GM23248 (cell line): ENCODE data around the gene C5orf52. TPM values are rescaled to one million over a fixed set of nuclear protein-coding genes. Genes with fewer than 3 reads are reported as not detected.
"Not testable (repeated sequence)": the region's sequence is repeated elsewhere in the genome, so short reads cannot be mapped to it uniquely, and the experiment has no call there.

Experiments
- DNase-seq: peaks from one replicate; pipeline ENCODE4 v3.0.0-alpha.2; 2015
- H2AFZ ChIP-seq: fragments of 200-600 bp; sonication (generic); 2 replicates; pipeline ENCODE4 v1.6.1; 2016; ENCODE audit warnings: antibody characterized with exemption
- H3F3A ChIP-seq: fragments of 200-600 bp; sonication (generic); 2 replicates; pipeline ENCODE4 v1.6.1; 2016; ENCODE audit warnings: mild to moderate bottlenecking, antibody characterized with exemption, mixed run types; ENCODE audit not compliant: insufficient read depth
- H3K27ac ChIP-seq: fragments of 200-600 bp; sonication (generic); 2 replicates; pipeline ENCODE4 v1.5.1; 2016; ENCODE audit warnings: mild to moderate bottlenecking
- H3K27me3 ChIP-seq: fragments of 200-600 bp; sonication (generic); replicated peaks from 2 replicates; pipeline ENCODE4 v1.6.1; 2016; ENCODE audit warnings: mild to moderate bottlenecking; ENCODE audit not compliant: insufficient read depth
- H3K36me3 ChIP-seq: fragments of 200-600 bp; sonication (generic); 2 replicates; pipeline ENCODE4 v1.6.1; 2016; ENCODE audit warnings: low read depth, mild to moderate bottlenecking
- H3K4me1 ChIP-seq: fragments of 200-600 bp; sonication (generic); 2 replicates; pipeline ENCODE4 v1.6.1; 2016; ENCODE audit warnings: mild to moderate bottlenecking; ENCODE audit not compliant: insufficient read depth
- H3K4me2 ChIP-seq: fragments of 200-600 bp; sonication (generic); one replicate; pipeline ENCODE4 v1.6.1; 2016; ENCODE audit warnings: mild to moderate bottlenecking; ENCODE audit not compliant: unreplicated experiment
- H3K4me3 ChIP-seq: fragments of 200-600 bp; sonication (generic); 2 replicates; pipeline ENCODE4 v1.5.1; 2016; ENCODE audit warnings: mild to moderate bottlenecking
- H3K79me2 ChIP-seq: fragments of 200-600 bp; sonication (generic); 2 replicates; pipeline ENCODE4 v1.6.1; 2016; ENCODE audit warnings: mild to moderate bottlenecking; ENCODE audit not compliant: insufficient read depth
- H3K9ac ChIP-seq: fragments of 200-600 bp; sonication (generic); 2 replicates; pipeline ENCODE4 v1.6.1; 2016; ENCODE audit warnings: mild to moderate bottlenecking
- H3K9me2 ChIP-seq: fragments of 200-600 bp; sonication (generic); 2 replicates; pipeline ENCODE4 v1.6.1; 2016; ENCODE audit warnings: mixed run types, mild to moderate bottlenecking, moderate library complexity; ENCODE audit not compliant: insufficient read depth
- H3K9me3 ChIP-seq: fragments of 200-600 bp; sonication (generic); one replicate; pipeline ENCODE4 v1.6.1; 2017; ENCODE audit warnings: low read depth
- H4K20me1 ChIP-seq: fragments of 200-600 bp; sonication (generic); 2 replicates; pipeline ENCODE4 v1.6.0; 2016; ENCODE audit not compliant: insufficient read depth
- EZH2 ChIP-seq: fragments of 200-600 bp; sonication (generic); IDR thresholded peaks from 2 replicates; pipeline ENCODE4 v1.6.1; 2018; ENCODE audit warnings: antibody characterized with exemption, mild to moderate bottlenecking; ENCODE audit not compliant: insufficient read depth, poor library complexity, severe bottlenecking
- EZH2phosphoT487 ChIP-seq: fragments of 200-600 bp; sonication (generic); IDR thresholded peaks from 2 replicates; pipeline ENCODE4 v1.6.1; 2018; ENCODE audit warnings: antibody characterized with exemption, moderate library complexity, mild to moderate bottlenecking, low read depth; ENCODE audit not compliant: insufficient read depth
- whole genome bisulfite sequencing, 2 experiments: methylation state at CpG; one replicate each; pipeline ENCODE4 v1.1.6; 2015 to 2017; ENCODE audit warnings: low lambda C conversion rate in 2 of 2, low coverage in 1 of 2; ENCODE audit errors: missing lambda C conversion rate in 2 of 2; 5-methylcytosine and 5-hydroxymethylcytosine counted together
- in situ Hi-C: fragments of 300-500 bp; cut with MboI; formaldehyde crosslinking; loops from 2 replicates; pipeline ENCODE4 v1.15.0; 2020
- polyA plus RNA-seq: library from polyadenylated mRNA; unstranded; fragments of >200 nt; fragmentation: Nextera tagmentation; extraction: Ambion mirVana; gene quantifications from 2 replicates; pipeline ENCODE4 v1.2.1, GENCODE V29; 2016
- total RNA-seq: library from RNA; depleted of rRNA; stranded (reverse); fragments of >200 nt; shearing (Covaris generic); gene quantifications from 2 replicates; pipeline ENCODE4 v1.2.3, GENCODE V29; 2014; rRNA removed

Gene C5orf52
- total and polyA plus RNA-seq, 2 experiments from 2014 or later, result not detected

DNA sequence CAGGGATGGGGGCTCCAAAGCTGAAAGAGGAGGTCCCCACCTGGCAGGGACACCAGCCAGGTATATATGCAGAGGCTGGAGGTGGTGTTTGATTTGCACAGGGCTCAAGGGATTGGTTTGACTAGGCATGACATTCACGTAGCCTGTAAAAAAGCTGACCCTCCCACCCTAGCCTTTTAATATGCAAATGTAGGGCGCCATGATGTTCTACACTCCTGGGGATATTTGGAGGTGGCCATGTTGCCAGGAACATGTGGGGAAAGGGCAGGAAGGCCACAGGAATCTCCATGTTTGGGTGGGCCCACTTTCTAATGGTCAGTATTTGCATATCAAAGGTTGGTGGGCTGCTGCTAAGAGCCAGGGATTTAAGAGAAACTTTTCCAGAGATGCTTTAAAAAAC is 47.9 kb downstream of the C5orf52 start:
- no peak overlapping the region for H3K27ac ChIP-seq
- TF ChIP-seq EZH2, result no peak
- TF ChIP-seq EZH2phosphoT487, result no peak
- no peaks in the 10 kb centered on the region for H3K9me3 ChIP-seq
- H4K20me1 ChIP-seq, result no peaks in the 10 kb centered on the region
- DNase-seq, result no peak
- H3F3A ChIP-seq, result no peaks in the 10 kb centered on the region
- no peak overlapping the region for H2AFZ ChIP-seq
- 89 to 96% methylated on average over 2 of the region's 2 CpGs for WGBS, 2 experiments
- peaks cover 13% of the 10 kb centered on the region for H3K4me1 ChIP-seq
- in situ Hi-C loops, result loop anchor here (25.0 kb wide), 1 partner anchor 232 kb away; no protein-coding TSS in a partner anchor
- no peaks in the 10 kb centered on the region for H3K9me2 ChIP-seq
- no peaks in the 10 kb centered on the region for H3K36me3 ChIP-seq
- H3K9ac ChIP-seq, result no peak overlapping the region
- no peaks in the 10 kb centered on the region for H3K27me3 ChIP-seq
- no peak overlapping the region for H3K4me2 ChIP-seq
- no peak overlapping the region for H3K4me3 ChIP-seq
- H3K79me2 ChIP-seq, result no peaks in the 10 kb centered on the region

DNA sequence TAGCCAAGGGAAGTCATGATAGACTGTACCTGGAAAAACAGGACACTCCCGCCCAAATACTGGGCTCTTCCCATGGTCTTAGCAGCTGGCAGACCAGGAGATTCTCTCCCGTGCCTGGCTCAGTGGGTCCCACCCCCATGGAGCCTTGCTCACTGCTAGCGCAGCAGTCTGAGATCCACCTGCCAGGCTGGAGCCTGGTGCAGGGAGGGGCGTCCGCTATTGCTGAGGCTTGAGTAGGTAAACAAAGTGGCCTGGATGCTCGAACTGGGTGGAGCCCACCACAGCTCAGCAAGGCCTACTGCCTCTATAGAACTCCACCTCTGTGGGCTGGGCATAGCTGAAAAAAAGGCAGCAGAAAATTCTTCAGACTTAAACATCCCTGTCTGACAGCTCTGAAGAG is 49.8 kb downstream of the C5orf52 start:
- no peak overlapping the region for H3K9ac ChIP-seq
- H3K27ac ChIP-seq, result no peak overlapping the region
- no peaks in the 10 kb centered on the region for H3K9me2 ChIP-seq
- no peaks in the 10 kb centered on the region for H3K9me3 ChIP-seq
- WGBS, 2 experiments, result 77 to 80% methylated on average over 6 of the region's 6 CpGs
- in situ Hi-C loops, result loop anchor here (25.0 kb wide), 1 partner anchor 234 kb away; no protein-coding TSS in a partner anchor
- H3K4me1 ChIP-seq, result peaks cover 5% of the 10 kb centered on the region
- H2AFZ ChIP-seq, result no peak overlapping the region
- H3K27me3 ChIP-seq, result no peaks in the 10 kb centered on the region
- H3K4me3 ChIP-seq, result no peak overlapping the region
- H4K20me1 ChIP-seq, result no peaks in the 10 kb centered on the region
- H3K36me3 ChIP-seq, result no peaks in the 10 kb centered on the region
- TF ChIP-seq EZH2phosphoT487, result no peak
- no peak for TF ChIP-seq EZH2
- no peaks in the 10 kb centered on the region for H3F3A ChIP-seq
- DNase-seq, result no peak
- H3K4me2 ChIP-seq, result no peak overlapping the region
- no peaks in the 10 kb centered on the region for H3K79me2 ChIP-seq

DNA sequence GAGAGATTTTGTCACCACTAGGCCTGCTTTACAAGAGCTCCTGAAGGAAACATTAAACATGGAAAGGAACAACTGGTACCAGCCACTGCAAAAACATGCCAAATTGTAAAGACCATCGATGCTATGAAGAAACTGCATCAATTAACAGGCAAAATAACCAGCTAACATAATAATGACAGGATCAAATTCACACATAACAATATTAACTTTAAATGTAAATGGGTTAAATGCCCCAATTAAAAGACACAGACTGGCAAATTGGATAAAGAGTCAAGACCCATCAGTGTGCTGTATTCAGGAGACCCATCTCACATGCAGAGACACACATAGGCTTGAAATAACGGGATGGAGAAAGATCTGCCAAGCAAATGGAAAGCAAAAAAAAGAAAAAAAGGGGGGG is 51.6 kb downstream of the C5orf52 start:
- H3K9me3 ChIP-seq, H3K27ac ChIP-seq, H3K9me2 ChIP-seq, H3K79me2 ChIP-seq, H3K9ac ChIP-seq, H3F3A ChIP-seq, H3K4me3 ChIP-seq, H4K20me1 ChIP-seq, H3K36me3 ChIP-seq, H3K4me1 ChIP-seq, DNase-seq, H3K4me2 ChIP-seq, H2AFZ ChIP-seq, H3K27me3 ChIP-seq: not testable (repeated sequence)
- WGBS, 2 experiments, result 62 to 68% methylated on average over 2 of the region's 2 CpGs
- in situ Hi-C loops, result loop anchor here (25.0 kb wide), 1 partner anchor 236 kb away; no protein-coding TSS in a partner anchor

DNA sequence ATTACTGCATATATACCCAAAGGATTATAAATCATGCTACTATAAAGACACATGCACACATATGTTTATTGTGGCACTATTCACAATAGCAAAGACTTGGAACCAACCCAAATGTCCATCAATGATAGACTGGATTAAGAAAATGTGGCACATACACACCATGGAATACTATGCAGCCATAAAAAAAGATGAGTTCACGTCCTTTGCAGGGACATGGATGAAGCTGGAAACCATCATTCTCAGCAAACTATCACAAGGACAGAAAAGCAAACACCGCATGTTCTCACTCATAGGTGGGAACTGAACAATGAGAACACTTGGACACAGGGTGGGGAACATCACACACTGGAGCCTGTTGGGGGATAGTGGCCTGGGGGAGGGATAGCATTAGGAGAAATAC is 55.3 kb downstream of the C5orf52 start:
- H3K79me2 ChIP-seq, H3F3A ChIP-seq, H3K27me3 ChIP-seq, H3K27ac ChIP-seq, H3K4me2 ChIP-seq, H3K9me2 ChIP-seq, H2AFZ ChIP-seq, H3K9ac ChIP-seq, DNase-seq, H3K9me3 ChIP-seq, H3K4me1 ChIP-seq, H4K20me1 ChIP-seq, H3K36me3 ChIP-seq, H3K4me3 ChIP-seq: not testable (repeated sequence)
- in situ Hi-C loops, result loop anchor here (25.0 kb wide), 1 partner anchor 389 kb away; a partner anchor contains a TSS
- 85 to 91% methylated on average over 2 of the region's 2 CpGs for WGBS, 2 experiments

DNA sequence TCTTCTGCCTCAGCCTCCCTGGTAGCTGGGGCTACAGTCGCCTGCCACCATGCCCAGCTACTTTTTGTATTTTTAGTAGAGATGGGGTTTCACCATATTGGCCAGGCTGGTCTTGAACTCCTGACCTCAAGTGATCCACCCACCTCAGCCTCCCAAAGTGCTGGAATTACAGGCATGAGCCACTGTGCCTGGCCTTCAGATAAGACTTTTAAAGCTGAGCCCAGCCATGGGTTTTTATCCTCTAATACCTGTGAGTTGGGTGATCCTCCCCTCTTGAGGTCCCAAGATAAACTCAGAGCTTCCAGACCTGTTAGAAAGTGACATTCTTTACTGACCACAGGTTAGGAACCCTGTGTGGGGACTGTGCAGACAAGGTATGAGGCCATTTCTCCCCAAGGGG is 56.5 kb downstream of the C5orf52 start:
- not testable (repeated sequence) for H3F3A ChIP-seq
- in situ Hi-C loops, result loop anchor here (25.0 kb wide), 1 partner anchor 391 kb away; a partner anchor contains a TSS

More for the DNA sequence above, 56.5 kb downstream of the C5orf52 start:
- not testable (repeated sequence) for H3K36me3 ChIP-seq, DNase-seq, H2AFZ ChIP-seq, H3K4me1 ChIP-seq, H3K4me2 ChIP-seq, H3K4me3 ChIP-seq, H3K9ac ChIP-seq, H3K27me3 ChIP-seq, H3K79me2 ChIP-seq, H3K27ac ChIP-seq, H4K20me1 ChIP-seq, H3K9me3 ChIP-seq, H3K9me2 ChIP-seq
- 89 to 100% methylated on average over 1 of the region's 1 CpG for WGBS, 2 experiments

Other genes starting within 250 kb of the C5orf52 start
- not detected in 2 replicates for gene NIPAL4, start 211.3 kb upstream of the C5orf52 start, total RNA-seq
- gene NIPAL4, start 211.3 kb upstream of the C5orf52 start, polyA plus RNA-seq, result not detected in 2 replicates
- 20.5 and 21.1 TPM in 2 replicates for gene ADAM19, start 95.8 kb upstream of the C5orf52 start, total RNA-seq
- 18.1 and 18.8 TPM in 2 replicates for gene ADAM19, start 95.8 kb upstream of the C5orf52 start, polyA plus RNA-seq
- not detected in 2 replicates for gene SOX30, start 19.1 kb upstream of the C5orf52 start, total RNA-seq
- gene SOX30, start 19.1 kb upstream of the C5orf52 start, polyA plus RNA-seq, result 0.08 TPM in 2 replicates
- gene THG1L, start 59.9 kb downstream of the C5orf52 start, total RNA-seq, result 10.3 and 12.3 TPM in 2 replicates
- 6.9 and 8.9 TPM in 2 replicates for gene THG1L, start 59.9 kb downstream of the C5orf52 start, polyA plus RNA-seq
- 2.1 and 4.0 TPM in 2 replicates for gene LSM11, start 72.2 kb downstream of the C5orf52 start, total RNA-seq
- 0.52 and 0.79 TPM in 2 replicates for gene LSM11, start 72.2 kb downstream of the C5orf52 start, polyA plus RNA-seq
- 56.1 and 70.9 TPM in 2 replicates for gene CLINT1, start 187.6 kb downstream of the C5orf52 start, total RNA-seq
- gene CLINT1, start 187.6 kb downstream of the C5orf52 start, polyA plus RNA-seq, result 68.4 and 69.3 TPM in 2 replicates